Liver (tissue), 9 donors: Measurements from ENCODE around the gene PDE1C. TPM values are rescaled to one million over a fixed set of nuclear protein-coding genes. Genes with fewer than 3 reads are reported as not detected.

Experiments used
- DNase-seq: peaks from one replicate; pipeline ENCODE4 v3.0.0-alpha.2; 2017; ENCODE audit warnings: low spot score
- H3K27ac ChIP-seq, 2 donors: one replicate each; pipeline ENCODE4 v1.7.0; 2013; ENCODE audit warnings: inconsistent platforms in 2 of 2, low read length in 2 of 2, control low read depth in 1 of 2, low read depth in 1 of 2, mild to moderate bottlenecking in 1 of 2
- H3K27me3 ChIP-seq, 4 donors: one replicate each; pipeline versions ENCODE4 v1.6.1 to v1.7.0; 2013; ENCODE audit warnings: low read length in 3 of 4, inconsistent platforms in 1 of 4, mild to moderate bottlenecking in 1 of 4, moderate library complexity in 1 of 4; ENCODE audit not compliant: control insufficient read depth in 4 of 4, insufficient read depth in 4 of 4
- H3K36me3 ChIP-seq, 4 donors: one replicate each; pipeline versions ENCODE4 v1.6.1 to v1.7.0; 2013; ENCODE audit warnings: low read length in 3 of 4, mild to moderate bottlenecking in 3 of 4, low read depth in 1 of 4, moderate library complexity in 1 of 4; ENCODE audit not compliant: control insufficient read depth in 4 of 4, insufficient read depth in 3 of 4
- H3K4me1 ChIP-seq, 4 donors: one replicate each; pipeline versions ENCODE4 v1.6.1 to v1.7.0; 2013; ENCODE audit warnings: low read length in 3 of 4, mild to moderate bottlenecking in 3 of 4, moderate library complexity in 1 of 4; ENCODE audit not compliant: control insufficient read depth in 4 of 4, insufficient read depth in 4 of 4
- H3K4me3 ChIP-seq, 3 donors: one replicate each; pipeline versions ENCODE4 v1.6.1 to v1.7.0; 2013; ENCODE audit warnings: low read length in 3 of 3, control low read depth in 1 of 3, low read depth in 1 of 3, mild to moderate bottlenecking in 1 of 3
- H3K9ac ChIP-seq, 2 donors: one replicate each; pipeline ENCODE4 v1.7.0; 2013; ENCODE audit warnings: low read length in 2 of 2, mild to moderate bottlenecking in 2 of 2, moderate library complexity in 2 of 2, control low read depth in 1 of 2, low read depth in 1 of 2
- H3K9me3 ChIP-seq, 4 donors: one replicate each; pipeline versions ENCODE4 v1.6.1 to v1.7.0; 2013; ENCODE audit warnings: low read length in 3 of 4; ENCODE audit not compliant: control insufficient read depth in 4 of 4
- EGR1 ChIP-seq, 2 donors: IDR thresholded peaks; 2 replicates each; pipeline ENCODE4 v1.6.1; 2016 to 2018; ENCODE audit warnings: antibody characterized with exemption in 2 of 2, low read depth in 2 of 2
- FOXA1 ChIP-seq: IDR thresholded peaks from 2 replicates; pipeline ENCODE4 v1.6.1; 2016; ENCODE audit warnings: antibody characterized with exemption
- FOXA2 ChIP-seq: IDR thresholded peaks from 2 replicates; pipeline ENCODE4 v1.6.1; 2016; ENCODE audit warnings: antibody characterized with exemption
- HNF4A ChIP-seq, 2 donors: conservative IDR thresholded peaks; 2 replicates each; pipeline ENCODE4 v1.6.1; 2016; ENCODE audit warnings: antibody characterized with exemption in 2 of 2, mild to moderate bottlenecking in 2 of 2
- JUND ChIP-seq, 2 donors: IDR thresholded peaks; 2 replicates each; pipeline ENCODE4 v1.6.1; 2016; ENCODE audit warnings: antibody characterized with exemption in 2 of 2
- NR2F2 ChIP-seq: IDR thresholded peaks from 2 replicates; pipeline ENCODE4 v1.6.1; 2016; ENCODE audit warnings: antibody characterized with exemption
- RXRA ChIP-seq, 2 donors: IDR thresholded peaks; 2 replicates each; pipeline ENCODE4 v1.6.1; 2017 to 2018; ENCODE audit warnings: antibody characterized with exemption in 2 of 2, mild to moderate bottlenecking in 1 of 2
- WGBS: extraction: QIAGEN DNeasy Blood & Tissue Kit; methylation state at CpG from one replicate; pipeline ENCODE4 v1.1.7; 2013; 5-methylcytosine and 5-hydroxymethylcytosine counted together
- polyA plus RNA-seq, 2 donors: library from polyadenylated mRNA; stranded (reverse) in 1 of 2; unstranded in 1 of 2; fragments of 200-250 nt in 1 of 2; fragments of >200 nt in 1 of 2; fragmentation: Nextera tagmentation in 1 of 2; extraction: Ambion mirVana in 1 of 2; gene quantifications; one replicate each; pipeline versions ENCODE4 v1.2.1 to v1.2.3, GENCODE V29; 2013 to 2015
- total RNA-seq, 2 donors: library from RNA; depleted of rRNA; stranded (reverse); fragments of >200 nt; gene quantifications; one replicate each; pipeline ENCODE4 v1.2.3, GENCODE V29; 2014
- TF ChIP-seq, protein P1 (sequence below): IDR thresholded peaks from 2 replicates; pipeline ENCODE4 v1.6.1; 2016; ENCODE audit warnings: antibody characterized with exemption, mild to moderate bottlenecking
- TF ChIP-seq, protein P2 (sequence below): IDR thresholded peaks from 2 replicates; pipeline ENCODE4 v1.6.1; 2016; ENCODE audit warnings: antibody characterized with exemption
- TF ChIP-seq, protein P3 (sequence below): IDR thresholded peaks from 2 replicates; pipeline ENCODE4 v1.6.1; 2016; ENCODE audit warnings: antibody characterized with exemption
- TF ChIP-seq, protein P4 (sequence below): fragments of 150-350 bp; IDR thresholded peaks from 2 replicates; pipeline ENCODE4 v1.5.1; 2017; ENCODE audit warnings: improper control_type of control experiment, low read depth, low read length; ENCODE audit not compliant: missing input control
- TF ChIP-seq, protein P5 (sequence below): IDR thresholded peaks from 2 replicates; pipeline ENCODE4 v1.6.1; 2016; ENCODE audit warnings: antibody characterized with exemption
- donor health status: healthy.
- donor health status: healthy.
- donor health status: healthy.
- donor health status: healthy.
- donor health status: healthy.

PDE1C gene
- total and polyA plus RNA-seq, 4 donors, result 0.05 to 0.92 (median 0.47) TPM; not detected in 1

DNA sequence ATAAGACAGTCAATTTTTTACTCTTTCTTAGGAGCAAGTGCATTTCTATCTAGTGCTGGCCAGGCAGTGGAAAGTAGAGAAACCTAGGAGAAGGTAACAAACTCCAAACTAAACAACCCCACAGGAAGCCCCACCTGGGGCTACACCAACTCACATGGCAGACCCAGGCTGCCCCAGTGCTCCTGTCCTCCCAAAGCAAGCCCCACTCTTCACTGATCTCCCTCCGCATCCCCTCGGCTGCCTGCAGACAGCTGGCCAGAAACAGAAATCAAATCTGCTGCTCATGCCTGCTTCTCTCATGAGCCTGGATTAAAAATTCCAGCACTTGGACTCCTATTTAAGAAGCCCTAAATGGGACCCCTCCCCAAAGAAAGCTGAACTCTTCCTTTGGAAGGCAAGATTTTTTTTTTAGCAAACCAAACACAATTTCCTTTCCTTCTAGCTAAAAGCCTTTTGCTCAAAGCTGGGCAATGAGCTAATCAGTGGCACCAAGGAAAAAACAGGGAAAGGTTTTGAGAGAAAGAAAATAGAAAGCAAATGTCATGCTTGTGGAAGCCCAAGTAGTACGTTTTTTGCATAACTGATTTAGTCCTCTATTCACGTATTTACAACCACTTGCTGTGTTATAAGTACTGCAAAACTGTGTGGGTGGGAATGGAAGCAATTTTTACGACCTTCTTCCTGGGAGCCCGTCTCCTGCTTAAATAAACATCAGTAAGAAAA is 10.8 kb downstream of the PDE1C start:
- H3K27me3 ChIP-seq, result peaks cover 0 to 6% (median 0%) of the 10 kb centered on the region in 4 donors
- H3K9me3 ChIP-seq, result no peaks in the 10 kb centered on the region
- no peak overlapping the region for H3K9ac ChIP-seq
- no peak overlapping the region for H3K27ac ChIP-seq
- TF ChIP-seq FOXA1 (no peak), NR2F2 (no peak), JUND (IDR thresholded peaks at IDR 0.05) (no peak), FOXA2 (no peak), EGR1 (IDR thresholded peaks at IDR 0.05; ENCODE audit: low read depth in 2 of 2) (no peak), RXRA (IDR thresholded peaks at IDR 0.05) (no peak), HNF4A (conservative IDR thresholded peaks at IDR 0.05) (no peak)
- TF ChIP-seq, protein P1, sequence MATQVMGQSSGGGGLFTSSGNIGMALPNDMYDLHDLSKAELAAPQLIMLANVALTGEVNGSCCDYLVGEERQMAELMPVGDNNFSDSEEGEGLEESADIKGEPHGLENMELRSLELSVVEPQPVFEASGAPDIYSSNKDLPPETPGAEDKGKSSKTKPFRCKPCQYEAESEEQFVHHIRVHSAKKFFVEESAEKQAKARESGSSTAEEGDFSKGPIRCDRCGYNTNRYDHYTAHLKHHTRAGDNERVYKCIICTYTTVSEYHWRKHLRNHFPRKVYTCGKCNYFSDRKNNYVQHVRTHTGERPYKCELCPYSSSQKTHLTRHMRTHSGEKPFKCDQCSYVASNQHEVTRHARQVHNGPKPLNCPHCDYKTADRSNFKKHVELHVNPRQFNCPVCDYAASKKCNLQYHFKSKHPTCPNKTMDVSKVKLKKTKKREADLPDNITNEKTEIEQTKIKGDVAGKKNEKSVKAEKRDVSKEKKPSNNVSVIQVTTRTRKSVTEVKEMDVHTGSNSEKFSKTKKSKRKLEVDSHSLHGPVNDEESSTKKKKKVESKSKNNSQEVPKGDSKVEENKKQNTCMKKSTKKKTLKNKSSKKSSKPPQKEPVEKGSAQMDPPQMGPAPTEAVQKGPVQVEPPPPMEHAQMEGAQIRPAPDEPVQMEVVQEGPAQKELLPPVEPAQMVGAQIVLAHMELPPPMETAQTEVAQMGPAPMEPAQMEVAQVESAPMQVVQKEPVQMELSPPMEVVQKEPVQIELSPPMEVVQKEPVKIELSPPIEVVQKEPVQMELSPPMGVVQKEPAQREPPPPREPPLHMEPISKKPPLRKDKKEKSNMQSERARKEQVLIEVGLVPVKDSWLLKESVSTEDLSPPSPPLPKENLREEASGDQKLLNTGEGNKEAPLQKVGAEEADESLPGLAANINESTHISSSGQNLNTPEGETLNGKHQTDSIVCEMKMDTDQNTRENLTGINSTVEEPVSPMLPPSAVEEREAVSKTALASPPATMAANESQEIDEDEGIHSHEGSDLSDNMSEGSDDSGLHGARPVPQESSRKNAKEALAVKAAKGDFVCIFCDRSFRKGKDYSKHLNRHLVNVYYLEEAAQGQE, result no peak
- TF ChIP-seq, protein P2, sequence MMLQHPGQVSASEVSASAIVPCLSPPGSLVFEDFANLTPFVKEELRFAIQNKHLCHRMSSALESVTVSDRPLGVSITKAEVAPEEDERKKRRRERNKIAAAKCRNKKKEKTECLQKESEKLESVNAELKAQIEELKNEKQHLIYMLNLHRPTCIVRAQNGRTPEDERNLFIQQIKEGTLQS, result no peak
- TF ChIP-seq, protein P3, sequence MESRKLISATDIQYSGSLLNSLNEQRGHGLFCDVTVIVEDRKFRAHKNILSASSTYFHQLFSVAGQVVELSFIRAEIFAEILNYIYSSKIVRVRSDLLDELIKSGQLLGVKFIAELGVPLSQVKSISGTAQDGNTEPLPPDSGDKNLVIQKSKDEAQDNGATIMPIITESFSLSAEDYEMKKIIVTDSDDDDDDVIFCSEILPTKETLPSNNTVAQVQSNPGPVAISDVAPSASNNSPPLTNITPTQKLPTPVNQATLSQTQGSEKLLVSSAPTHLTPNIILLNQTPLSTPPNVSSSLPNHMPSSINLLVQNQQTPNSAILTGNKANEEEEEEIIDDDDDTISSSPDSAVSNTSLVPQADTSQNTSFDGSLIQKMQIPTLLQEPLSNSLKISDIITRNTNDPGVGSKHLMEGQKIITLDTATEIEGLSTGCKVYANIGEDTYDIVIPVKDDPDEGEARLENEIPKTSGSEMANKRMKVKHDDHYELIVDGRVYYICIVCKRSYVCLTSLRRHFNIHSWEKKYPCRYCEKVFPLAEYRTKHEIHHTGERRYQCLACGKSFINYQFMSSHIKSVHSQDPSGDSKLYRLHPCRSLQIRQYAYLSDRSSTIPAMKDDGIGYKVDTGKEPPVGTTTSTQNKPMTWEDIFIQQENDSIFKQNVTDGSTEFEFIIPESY, result no peak
- TF ChIP-seq, protein P4, sequence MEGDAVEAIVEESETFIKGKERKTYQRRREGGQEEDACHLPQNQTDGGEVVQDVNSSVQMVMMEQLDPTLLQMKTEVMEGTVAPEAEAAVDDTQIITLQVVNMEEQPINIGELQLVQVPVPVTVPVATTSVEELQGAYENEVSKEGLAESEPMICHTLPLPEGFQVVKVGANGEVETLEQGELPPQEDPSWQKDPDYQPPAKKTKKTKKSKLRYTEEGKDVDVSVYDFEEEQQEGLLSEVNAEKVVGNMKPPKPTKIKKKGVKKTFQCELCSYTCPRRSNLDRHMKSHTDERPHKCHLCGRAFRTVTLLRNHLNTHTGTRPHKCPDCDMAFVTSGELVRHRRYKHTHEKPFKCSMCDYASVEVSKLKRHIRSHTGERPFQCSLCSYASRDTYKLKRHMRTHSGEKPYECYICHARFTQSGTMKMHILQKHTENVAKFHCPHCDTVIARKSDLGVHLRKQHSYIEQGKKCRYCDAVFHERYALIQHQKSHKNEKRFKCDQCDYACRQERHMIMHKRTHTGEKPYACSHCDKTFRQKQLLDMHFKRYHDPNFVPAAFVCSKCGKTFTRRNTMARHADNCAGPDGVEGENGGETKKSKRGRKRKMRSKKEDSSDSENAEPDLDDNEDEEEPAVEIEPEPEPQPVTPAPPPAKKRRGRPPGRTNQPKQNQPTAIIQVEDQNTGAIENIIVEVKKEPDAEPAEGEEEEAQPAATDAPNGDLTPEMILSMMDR, result no peak
- TF ChIP-seq, protein P5, sequence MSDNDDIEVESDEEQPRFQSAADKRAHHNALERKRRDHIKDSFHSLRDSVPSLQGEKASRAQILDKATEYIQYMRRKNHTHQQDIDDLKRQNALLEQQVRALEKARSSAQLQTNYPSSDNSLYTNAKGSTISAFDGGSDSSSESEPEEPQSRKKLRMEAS, result no peak
- no peak for DNase-seq
- H3K4me1 ChIP-seq, result no peaks in the 10 kb centered on the region
- no peak overlapping the region for H3K4me3 ChIP-seq
- no peaks in the 10 kb centered on the region for H3K36me3 ChIP-seq
- 30% methylated on average over 6 of the region's 6 CpGs for WGBS

DNA sequence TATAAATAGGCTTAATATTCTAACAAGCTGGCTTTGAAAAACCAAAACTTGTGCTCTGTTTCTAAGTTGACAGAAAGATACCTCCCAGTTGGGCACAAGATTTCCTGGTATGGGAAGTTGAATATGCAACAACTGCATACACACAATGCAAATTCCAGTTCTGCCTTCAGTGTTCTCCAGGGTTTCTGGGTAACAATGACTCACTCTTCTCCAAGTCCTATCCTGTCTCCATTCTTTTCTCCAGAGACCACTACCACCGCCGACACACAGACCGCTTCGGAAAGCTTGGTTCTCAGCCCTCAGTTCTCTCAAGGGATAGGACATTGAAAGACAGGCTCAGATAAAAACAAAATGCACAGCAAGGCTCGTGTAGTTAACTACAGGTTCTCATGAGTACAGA is 12.2 kb downstream of the PDE1C start:
- WGBS, result 75% methylated on average over 5 of the region's 5 CpGs
- Histone ChIP-seq H3K9ac (no peak overlapping the region), H3K27ac (no peak overlapping the region), H3K9me3 (no peaks in the 10 kb centered on the region), H3K4me1 (no peaks in the 10 kb centered on the region), H3K27me3 (peaks cover 0 to 6% (median 0%) of the 10 kb centered on the region in 4 donors), H3K36me3 (no peaks in the 10 kb centered on the region), H3K4me3 (no peak overlapping the region)
- DNase-seq, result no peak
- TF ChIP-seq FOXA1, result no peak
